Neutrophil (primary cell): ENCODE results near the gene NTRK3.

Experiments
- H3K27ac ChIP-seq: fragments of 200-600 bp; sonication (generic); 2 replicates; pipeline ENCODE4 v1.5.1; 2016; ENCODE audit warnings: mild to moderate bottlenecking, moderate library complexity
- H3K27me3 ChIP-seq: fragments of 200-600 bp; sonication (generic); 2 replicates; pipeline ENCODE4 v1.6.0; 2016; ENCODE audit warnings: mild to moderate bottlenecking
- H3K36me3 ChIP-seq: fragments of 200-600 bp; sonication (generic); 2 replicates; pipeline ENCODE4 v1.5.1; 2017
- H3K4me1 ChIP-seq, 2 experiments: fragments of 200-600 bp in 1 of 2; sonication (generic) in 1 of 2; 1 replicate in 1 of 2; 2 replicates in 1 of 2; pipeline versions ENCODE4 v1.5.1 to v1.6.1; 2013 to 2016; ENCODE audit warnings: low read depth in 1 of 2, low read length in 1 of 2, mild to moderate bottlenecking in 1 of 2, moderate library complexity in 1 of 2; ENCODE audit not compliant: control insufficient read depth in 1 of 2, insufficient read depth in 1 of 2
- H3K4me3 ChIP-seq, 2 experiments: fragments of 200-600 bp in 1 of 2; sonication (generic) in 1 of 2; 1 replicate in 1 of 2; 2 replicates in 1 of 2; pipeline ENCODE4 v1.5.1; 2013 to 2016; ENCODE audit warnings: low read depth in 1 of 2, low read length in 1 of 2, mild to moderate bottlenecking in 1 of 2, moderate library complexity in 1 of 2
- H3K9me3 ChIP-seq: fragments of 200-600 bp; sonication (generic); 2 replicates; pipeline ENCODE4 v1.5.1; 2016
- CTCF ChIP-seq: fragments of 200-600 bp; sonication (generic); IDR thresholded peaks from 2 replicates; pipeline ENCODE4 v1.5.1; 2016; ENCODE audit warnings: antibody characterized with exemption

NTRK3 gene

DNA sequence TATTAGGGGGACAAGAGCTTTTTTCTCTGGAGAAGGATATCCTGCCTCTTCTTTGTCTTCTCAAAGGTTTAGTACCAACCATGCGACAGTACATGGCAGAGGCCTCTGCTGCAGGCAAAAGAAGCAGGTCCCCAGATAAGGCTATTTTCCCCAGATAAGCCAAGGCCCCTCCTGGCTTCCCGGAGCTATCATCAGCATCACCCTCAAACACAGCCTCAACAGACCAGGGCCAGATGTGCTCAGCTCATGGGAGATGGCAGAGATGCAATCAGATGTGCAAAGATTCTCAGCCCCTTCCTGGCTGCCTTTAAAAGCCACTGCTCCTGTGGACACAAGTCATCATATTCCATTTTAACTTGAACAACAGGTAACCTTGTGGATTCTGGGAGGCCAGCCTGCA is 49.0 kb downstream of the NTRK3 start:
- Histone ChIP-seq H3K27me3 (peaks cover 11% of the 10 kb centered on the region), H3K9me3 (no peaks in the 10 kb centered on the region), H3K36me3 (no peaks in the 10 kb centered on the region), H3K4me1 (no peaks in the 10 kb centered on the region), H3K4me3 (no peak overlapping the region), H3K27ac (no peak overlapping the region)
- no peak for TF ChIP-seq CTCF

GRCh38 chr15:88204584-88204983 is 52.0 kb downstream of the NTRK3 start:
- no peaks in the 10 kb centered on the region for H3K9me3 ChIP-seq
- no peak overlapping the region for H3K27ac ChIP-seq
- no peaks in the 10 kb centered on the region for H3K4me1 ChIP-seq
- H3K4me3 ChIP-seq: no peak overlapping the region
- no peaks in the 10 kb centered on the region for H3K27me3 ChIP-seq
- H3K36me3 ChIP-seq: no peaks in the 10 kb centered on the region
- no peak for TF ChIP-seq CTCF

DNA sequence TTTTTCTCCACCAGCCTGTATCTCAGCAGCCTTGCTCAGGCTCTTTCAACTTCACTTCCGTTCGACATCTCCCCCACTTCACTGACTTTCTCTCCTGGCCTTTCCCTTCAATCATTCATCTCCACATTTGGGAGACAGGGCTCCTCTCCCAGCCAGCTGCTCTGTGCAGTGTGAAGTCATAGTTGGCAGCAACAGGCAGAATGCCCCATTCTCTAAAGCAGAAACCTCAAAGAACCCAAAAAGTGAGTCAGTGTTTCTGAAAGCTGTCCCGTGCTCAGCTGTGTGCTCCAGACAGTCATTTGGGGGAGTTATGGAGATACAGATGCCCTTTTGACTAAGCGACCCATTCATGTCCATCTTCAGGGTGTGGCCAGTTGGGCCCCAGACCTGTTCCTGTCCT is 54.3 kb downstream of the NTRK3 start:
- Histone ChIP-seq H3K4me1 (no peaks in the 10 kb centered on the region), H3K36me3 (no peaks in the 10 kb centered on the region), H3K4me3 (no peak overlapping the region), H3K9me3 (no peaks in the 10 kb centered on the region), H3K27me3 (no peaks in the 10 kb centered on the region), H3K27ac (no peak overlapping the region)
- no peak for TF ChIP-seq CTCF

DNA sequence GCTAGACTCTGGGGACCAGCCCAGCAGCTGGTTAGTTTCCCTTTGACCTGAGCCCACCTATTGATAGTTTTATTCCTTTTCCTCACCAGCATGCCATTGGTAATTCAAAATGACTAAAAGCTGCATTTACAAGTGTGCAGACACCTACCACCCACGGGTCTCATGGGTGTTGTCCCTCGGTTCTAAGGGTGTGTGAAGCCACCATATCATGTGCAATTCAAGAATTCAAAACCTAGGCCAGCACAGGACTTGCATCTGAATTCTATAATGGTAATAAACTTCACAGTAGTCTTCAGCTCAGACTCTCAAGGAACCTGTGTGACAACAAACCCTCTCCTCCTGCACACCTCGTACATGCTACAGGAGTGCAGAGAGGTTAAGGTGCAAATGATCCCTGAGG is 55.3 kb downstream of the NTRK3 start:
- Histone ChIP-seq H3K27me3 (no peaks in the 10 kb centered on the region), H3K27ac (no peak overlapping the region)

DNA sequence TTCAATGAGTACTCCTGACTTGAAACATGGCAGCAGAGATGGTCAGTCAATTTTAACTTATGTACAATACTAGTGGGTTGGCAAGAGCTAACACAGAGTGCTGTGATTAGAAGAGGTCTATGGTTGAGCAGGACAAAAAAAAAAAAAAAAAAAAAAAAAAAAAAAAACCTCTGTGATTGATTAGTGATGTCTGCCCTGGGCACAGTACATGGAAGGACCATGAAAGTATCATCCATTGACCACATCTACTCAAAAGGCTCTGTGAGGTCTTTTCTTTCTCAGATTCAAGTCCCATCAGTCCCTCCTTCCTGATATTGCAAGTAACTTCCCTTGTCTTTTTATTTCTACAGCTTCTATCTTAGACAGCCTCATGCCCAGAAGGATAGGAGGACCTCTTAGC is 59.6 kb downstream of the NTRK3 start:
- no peaks in the 10 kb centered on the region for H3K27me3 ChIP-seq
- TF ChIP-seq CTCF: no peak
- no peaks in the 10 kb centered on the region for H3K36me3 ChIP-seq
- no peaks in the 10 kb centered on the region for H3K9me3 ChIP-seq
- H3K4me1 ChIP-seq: no peaks in the 10 kb centered on the region
- H3K4me3 ChIP-seq: no peak overlapping the region
- H3K27ac ChIP-seq: no peak overlapping the region

More for the DNA sequence above, 55.3 kb downstream of the NTRK3 start:
- Histone ChIP-seq H3K4me3 (no peak overlapping the region), H3K9me3 (no peaks in the 10 kb centered on the region), H3K4me1 (no peaks in the 10 kb centered on the region), H3K36me3 (no peaks in the 10 kb centered on the region)
- TF ChIP-seq CTCF: no peak

GRCh38 chr15:88194162-88194561 is 62.4 kb downstream of the NTRK3 start:
- Histone ChIP-seq H3K4me1 (no peaks in the 10 kb centered on the region), H3K9me3 (no peaks in the 10 kb centered on the region), H3K27me3 (no peaks in the 10 kb centered on the region), H3K27ac (no peak overlapping the region), H3K36me3 (no peaks in the 10 kb centered on the region), H3K4me3 (no peak overlapping the region)
- TF ChIP-seq CTCF: no peak
